T-helper 17 cell (primary cell): Measurements from ENCODE around the gene FBXW10. TPM values are rescaled to one million over a fixed set of nuclear protein-coding genes. Genes with fewer than 3 reads are reported as not detected.
"Not testable (repeated sequence)": the region's sequence is repeated elsewhere in the genome, so short reads cannot be mapped to it uniquely, and the experiment has no call there.

ENCODE experiments used
- ATAC-seq: fragments of 150-1000 bp; cut with Tn5 transposase; 2 replicates; pipeline ENCODE4 v1.10.0; 2021; ENCODE audit warnings: mild to moderate bottlenecking, moderate library complexity
- DNase-seq, 3 donors: peaks; one replicate each; pipeline versions ENCODE4 v3.0.0 to v3.0.0-alpha.2; 2020 to 2021
- H3K9me3 ChIP-seq: one replicate; pipeline ENCODE4 v1.7.0; 2013; ENCODE audit warnings: low read length, mild to moderate bottlenecking; ENCODE audit not compliant: control insufficient read depth, poor library complexity, severe bottlenecking
- H3K27ac Mint-ChIP-seq: one replicate; pipeline ENCODE4 v1.8.0; 2022; ENCODE audit warnings: mild to moderate bottlenecking, moderate library complexity, mixed read lengths
- H3K27me3 Mint-ChIP-seq: one replicate; pipeline ENCODE4 v1.8.0; 2022; ENCODE audit warnings: mixed read lengths
- H3K36me3 Mint-ChIP-seq: one replicate; pipeline ENCODE4 v1.8.0; 2022; ENCODE audit warnings: low read depth, mixed read lengths
- H3K4me1 Mint-ChIP-seq: one replicate; pipeline ENCODE4 v1.8.0; 2022; ENCODE audit warnings: mild to moderate bottlenecking, mixed read lengths
- H3K4me3 Mint-ChIP-seq: one replicate; pipeline ENCODE4 v1.8.0; 2022; ENCODE audit warnings: mild to moderate bottlenecking, moderate library complexity, mixed read lengths
- total RNA-seq, 4 donors: library from RNA in 2 of 4; stranded (reverse) in 2 of 4; gene quantifications; one replicate each; pipeline ENCODE4 v1.2.3 and lab custom pipeline; 2022 to 2026

FBXW10 gene
- total RNA-seq (not detected), total RNA-seq (lab: John Stamatoyannopoulos, UW) (0 to 0.08 reads per million in 2 donors)

- DNase-seq, H3K4me3 Mint-ChIP-seq, H3K9me3 ChIP-seq, ATAC-seq, H3K4me1 Mint-ChIP-seq, H3K27me3 Mint-ChIP-seq, H3K36me3 Mint-ChIP-seq, H3K27ac Mint-ChIP-seq: not testable (repeated sequence)
Observed at GRCh38 chr17:18743699-18744421, at the start of gene FBXW10. FBXW10 (plus strand) TSS chr17:18744054; CDS start chr17:18744245, 191 bp downstream.

- not testable (repeated sequence) for DNase-seq, ATAC-seq, H3K36me3 Mint-ChIP-seq, H3K9me3 ChIP-seq, H3K27me3 Mint-ChIP-seq, H3K4me1 Mint-ChIP-seq, H3K4me3 Mint-ChIP-seq, H3K27ac Mint-ChIP-seq
Observed at GRCh38 chr17:18695143-18695542, 48.7 kb upstream of the FBXW10 start.

- ATAC-seq, H3K4me1 Mint-ChIP-seq: not testable (repeated sequence)
- H3K27ac Mint-ChIP-seq, result peak overlapping the region; percentile 78
Observed at GRCh38 chr17:18698473-18699103, 45.3 kb upstream of the FBXW10 start.

GRCh38 chr17:18705955-18706354, 37.9 kb upstream of the FBXW10 start:
- not testable (repeated sequence) for H3K27me3 Mint-ChIP-seq, H3K4me1 Mint-ChIP-seq, H3K4me3 Mint-ChIP-seq, H3K27ac Mint-ChIP-seq, H3K9me3 ChIP-seq, ATAC-seq, DNase-seq, H3K36me3 Mint-ChIP-seq

More at GRCh38 chr17:18698473-18699103, 45.3 kb upstream of the FBXW10 start:
- peak overlapping the region; percentile 89 for H3K4me3 Mint-ChIP-seq
- H3K9me3 ChIP-seq, H3K36me3 Mint-ChIP-seq, H3K27me3 Mint-ChIP-seq, DNase-seq: not testable (repeated sequence)

GRCh38 chr17:18708215-18708614, 35.6 kb upstream of the FBXW10 start:
- DNase-seq, H3K36me3 Mint-ChIP-seq: not testable (repeated sequence)

GRCh38 chr17:18712354-18712999, 31.4 kb upstream of the FBXW10 start:
- not testable (repeated sequence) for H3K36me3 Mint-ChIP-seq, H3K27me3 Mint-ChIP-seq, H3K4me3 Mint-ChIP-seq, H3K9me3 ChIP-seq, H3K4me1 Mint-ChIP-seq, H3K27ac Mint-ChIP-seq
- peak; percentile 77 for ATAC-seq
- peak; percentile 29 to 49 (median 32) for DNase-seq

More at GRCh38 chr17:18708215-18708614, 35.6 kb upstream of the FBXW10 start:
- H3K4me3 Mint-ChIP-seq, H3K4me1 Mint-ChIP-seq, ATAC-seq, H3K27ac Mint-ChIP-seq, H3K27me3 Mint-ChIP-seq, H3K9me3 ChIP-seq: not testable (repeated sequence)

GRCh38 chr17:18718643-18719427, 25.0 kb upstream of the FBXW10 start:
- H3K4me3 Mint-ChIP-seq, result not testable (repeated sequence)

GRCh38 chr17:18719428-18720110, 24.3 kb upstream of the FBXW10 start:
- not testable (repeated sequence) for H3K4me1 Mint-ChIP-seq, H3K27ac Mint-ChIP-seq

More at GRCh38 chr17:18718643-18719427, 25.0 kb upstream of the FBXW10 start:
- H3K27ac Mint-ChIP-seq, result peak overlapping the region; percentile 19
- not testable (repeated sequence) for DNase-seq, H3K27me3 Mint-ChIP-seq, ATAC-seq, H3K4me1 Mint-ChIP-seq, H3K9me3 ChIP-seq, H3K36me3 Mint-ChIP-seq

GRCh38 chr17:18721775-18722547, 21.9 kb upstream of the FBXW10 start:
- not testable (repeated sequence) for H3K9me3 ChIP-seq, ATAC-seq, H3K4me1 Mint-ChIP-seq, H3K27ac Mint-ChIP-seq, H3K36me3 Mint-ChIP-seq, H3K4me3 Mint-ChIP-seq, H3K27me3 Mint-ChIP-seq, DNase-seq

More at GRCh38 chr17:18719428-18720110, 24.3 kb upstream of the FBXW10 start:
- DNase-seq, H3K36me3 Mint-ChIP-seq, H3K4me3 Mint-ChIP-seq, H3K9me3 ChIP-seq, H3K27me3 Mint-ChIP-seq, ATAC-seq: not testable (repeated sequence)

- not testable (repeated sequence) for H3K27ac Mint-ChIP-seq, H3K4me3 Mint-ChIP-seq, H3K4me1 Mint-ChIP-seq, DNase-seq, H3K9me3 ChIP-seq, ATAC-seq, H3K36me3 Mint-ChIP-seq, H3K27me3 Mint-ChIP-seq
Observed at GRCh38 chr17:18722612-18723011, 21.2 kb upstream of the FBXW10 start.

- DNase-seq, H3K36me3 Mint-ChIP-seq, H3K4me1 Mint-ChIP-seq, H3K4me3 Mint-ChIP-seq, H3K9me3 ChIP-seq, H3K27me3 Mint-ChIP-seq, H3K27ac Mint-ChIP-seq, ATAC-seq: not testable (repeated sequence)
Observed at GRCh38 chr17:18723509-18723908, 20.3 kb upstream of the FBXW10 start.

- ATAC-seq, H3K27ac Mint-ChIP-seq, DNase-seq, H3K9me3 ChIP-seq, H3K4me3 Mint-ChIP-seq, H3K27me3 Mint-ChIP-seq, H3K36me3 Mint-ChIP-seq, H3K4me1 Mint-ChIP-seq: not testable (repeated sequence)
Observed at GRCh38 chr17:18732438-18732837, 11.4 kb upstream of the FBXW10 start.
